Middle frontal gyrus (tissue), 1 donor: ENCODE data around the gene DOCK9.

Experiments
- DNase-seq: peaks from one replicate; pipeline ENCODE4 v3.0.0-alpha.2; 2015; ENCODE audit warnings: low spot score; ENCODE audit errors: extremely low spot score

DOCK9 gene

GRCh38 chr13:98951266-98951665 lies 26.6 kb downstream of the DOCK9 start:
- no peak for DNase-seq

- DNase-seq: no peak
These were observed 27.2 kb downstream of the DOCK9 start for GRCh38 chr13:98950705-98951104.

GRCh38 chr13:98947925-98948324 lies 29.9 kb downstream of the DOCK9 start:
- DNase-seq: no peak

- no peak for DNase-seq
These were observed 31.8 kb downstream of the DOCK9 start for GRCh38 chr13:98945863-98946605.

- no peak for DNase-seq
These were observed 33.5 kb downstream of the DOCK9 start for GRCh38 chr13:98944336-98944735.

GRCh38 chr13:98942997-98943396 lies 34.9 kb downstream of the DOCK9 start:
- no peak for DNase-seq

- DNase-seq: no peak
These were observed 35.4 kb downstream of the DOCK9 start for GRCh38 chr13:98942485-98942884.

- DNase-seq: no peak
These were observed 36.3 kb downstream of the DOCK9 start for GRCh38 chr13:98941536-98941935.

GRCh38 chr13:98941126-98941525 lies 36.7 kb downstream of the DOCK9 start:
- DNase-seq: no peak

- DNase-seq: no peak
These were observed 37.4 kb downstream of the DOCK9 start for GRCh38 chr13:98940325-98941001.

- DNase-seq: no peak
These were observed 38.1 kb downstream of the DOCK9 start for GRCh38 chr13:98939660-98940191.

- no peak for DNase-seq
These were observed 39.1 kb downstream of the DOCK9 start for GRCh38 chr13:98938801-98939200.

- DNase-seq: no peak
These were observed 39.9 kb downstream of the DOCK9 start for GRCh38 chr13:98937911-98938381.

GRCh38 chr13:98934243-98934642 lies 43.6 kb downstream of the DOCK9 start:
- DNase-seq: no peak

GRCh38 chr13:98930151-98930591 lies 47.7 kb downstream of the DOCK9 start:
- no peak for DNase-seq

- no peak for DNase-seq
These were observed 49.6 kb downstream of the DOCK9 start for GRCh38 chr13:98927951-98928927.

GRCh38 chr13:98925949-98926348 lies 51.9 kb downstream of the DOCK9 start:
- no peak for DNase-seq

GRCh38 chr13:98923641-98924397 lies 54.0 kb downstream of the DOCK9 start:
- no peak for DNase-seq

- no peak for DNase-seq
These were observed 55.6 kb downstream of the DOCK9 start for GRCh38 chr13:98922306-98922705.

GRCh38 chr13:98921786-98922185 lies 56.1 kb downstream of the DOCK9 start:
- DNase-seq: no peak
